IMR-90 (cell line): ENCODE data around the gene KRABD2.

Experiments used
- ATAC-seq: fragments of 200-7000 bp; cut with Tn5 transposase; 2 replicates; pipeline ENCODE4 v1.9.1; 2020; ENCODE audit warnings: low read depth, mild to moderate bottlenecking, moderate library complexity
- BruUV-seq: library from RNA; stranded (reverse); fragments of 400-500 nt; replicated peaks from 2 replicates; lab custom pipeline; 2021; lab: Mats Ljungman, UMichigan
- CTCF ChIA-PET: fragments of 300-600 bp; formaldehyde crosslinking; extraction: SDS; loops from one replicate; lab custom pipeline; 2021; ENCODE audit warnings: antibody characterized with exemption; lab: Yijun Ruan, JAX
- POLR2A ChIA-PET: fragments of 300-600 bp; sonication (Branson Sonifier 250); formaldehyde crosslinking; loops from one replicate; lab custom pipeline; 2022; ENCODE audit warnings: antibody characterized with exemption; ENCODE audit not compliant: unreplicated experiment; lab: Charles Lee
- DNase-seq: peaks from one replicate; pipeline ENCODE4 v3.0.0; 2013
- H2AFZ ChIP-seq: replicated peaks from 2 replicates; pipeline ENCODE3; 2013; ENCODE audit warnings: low read length, mild to moderate bottlenecking; ENCODE audit not compliant: poor library complexity
- H2AK5ac ChIP-seq: 2 replicates; pipeline ENCODE4 v1.6.1; 2013; ENCODE audit warnings: low read depth, low read length, inconsistent platforms
- H2AK9ac ChIP-seq: replicated peaks from 2 replicates; pipeline ENCODE3; 2013; ENCODE audit warnings: mild to moderate bottlenecking, low read depth, low read length, moderate library complexity; ENCODE audit not compliant: poor library complexity
- H2BK120ac ChIP-seq: 2 replicates; pipeline ENCODE4 v1.6.1; 2013; ENCODE audit warnings: low read depth, low read length, inconsistent platforms
- H2BK15ac ChIP-seq: 3 replicates; pipeline ENCODE4 v1.6.1; 2013; ENCODE audit warnings: low read depth, low read length, inconsistent platforms
- H2BK20ac ChIP-seq: 2 replicates; pipeline ENCODE4 v1.6.1; 2013; ENCODE audit warnings: low read depth, mild to moderate bottlenecking, inconsistent platforms, low read length, moderate library complexity
- H2BK5ac ChIP-seq: 2 replicates; pipeline ENCODE4 v1.6.1; 2013; ENCODE audit warnings: mild to moderate bottlenecking, low read depth, low read length, inconsistent platforms; ENCODE audit not compliant: poor library complexity, severe bottlenecking
- H3K14ac ChIP-seq: replicated peaks from 2 replicates; pipeline ENCODE4 v1.6.1; 2013; ENCODE audit warnings: low read depth, low read length, inconsistent platforms
- H3K18ac ChIP-seq: 2 replicates; pipeline ENCODE4 v1.6.1; 2013; ENCODE audit warnings: low read depth, low read length, control low read depth
- H3K23ac ChIP-seq: 2 replicates; pipeline ENCODE4 v1.6.1; 2013; ENCODE audit warnings: low read depth, low read length, inconsistent platforms
- H3K27ac ChIP-seq: 2 replicates; pipeline ENCODE4 v1.5.1; 2013; ENCODE audit warnings: mild to moderate bottlenecking, control low read depth, low read length; ENCODE audit not compliant: insufficient read depth
- H3K27me3 ChIP-seq: 2 replicates; pipeline ENCODE4 v1.6.1; 2013; ENCODE audit warnings: low read length; ENCODE audit not compliant: control insufficient read depth, insufficient read depth
- H3K36me3 ChIP-seq: 2 replicates; pipeline ENCODE4 v1.6.1; 2013; ENCODE audit warnings: low read length, mixed read lengths; ENCODE audit not compliant: control insufficient read depth, insufficient read depth
- H3K4ac ChIP-seq: 2 replicates; pipeline ENCODE4 v1.6.1; 2013; ENCODE audit warnings: low read depth, low read length, inconsistent platforms
- H3K4me1 ChIP-seq: 2 replicates; pipeline ENCODE4 v1.6.1; 2013; ENCODE audit warnings: low read length, mixed read lengths; ENCODE audit not compliant: control insufficient read depth, insufficient read depth
- H3K4me2 ChIP-seq: 2 replicates; pipeline ENCODE4 v1.6.1; 2013; ENCODE audit warnings: low read depth, mild to moderate bottlenecking, control low read depth, low read length, moderate library complexity
- H3K4me3 ChIP-seq: 2 replicates; pipeline ENCODE4 v1.5.1; 2013; ENCODE audit warnings: low read depth, mild to moderate bottlenecking, control low read depth, low read length, moderate library complexity; ENCODE audit not compliant: insufficient read depth
- H3K56ac ChIP-seq: 2 replicates; pipeline ENCODE4 v1.6.1; 2013; ENCODE audit warnings: low read length, inconsistent platforms; ENCODE audit not compliant: insufficient read depth; ENCODE audit errors: extremely low read depth
- H3K79me1 ChIP-seq, 2 experiments: 2 replicates each; pipeline ENCODE4 v1.6.1; 2013; ENCODE audit warnings: low read length in 2 of 2, inconsistent platforms in 1 of 2, low read depth in 1 of 2
- H3K9ac ChIP-seq: 2 replicates; pipeline ENCODE4 v1.6.1; 2013; ENCODE audit warnings: low read depth, low read length, control low read depth
- H3K9me1 ChIP-seq: 2 replicates; pipeline ENCODE4 v1.6.1; 2013; ENCODE audit warnings: low read length, inconsistent platforms; ENCODE audit not compliant: insufficient read depth
- H3K9me3 ChIP-seq: 2 replicates; pipeline ENCODE4 v1.6.1; 2013; ENCODE audit warnings: low read length; ENCODE audit not compliant: control insufficient read depth, insufficient read depth
- H4K20me1 ChIP-seq: 2 replicates; pipeline ENCODE4 v1.6.1; 2013; ENCODE audit warnings: low read length, inconsistent platforms; ENCODE audit not compliant: insufficient read depth
- H4K5ac ChIP-seq: 2 replicates; pipeline ENCODE4 v1.6.1; 2013; ENCODE audit warnings: mild to moderate bottlenecking, low read depth, low read length, control low read depth
- H4K8ac ChIP-seq, 2 experiments: 2 replicates each; pipeline ENCODE4 v1.6.1; 2013; ENCODE audit warnings: low read depth in 2 of 2, low read length in 2 of 2, control low read depth in 1 of 2, inconsistent platforms in 1 of 2
- H4K91ac ChIP-seq: 2 replicates; pipeline ENCODE4 v1.6.1; 2013; ENCODE audit warnings: low read depth, low read length, inconsistent platforms; ENCODE audit not compliant: insufficient read depth
- CEBPB ChIP-seq: IDR thresholded peaks from 2 replicates; pipeline ENCODE4 v1.6.1; 2012; ENCODE audit warnings: low read depth, low read length, improper control_type of control experiment
- CHD1 ChIP-seq: IDR thresholded peaks from 2 replicates; pipeline ENCODE4 v1.6.1; 2012; ENCODE audit warnings: low read depth, low read length, improper control_type of control experiment
- POLR2A ChIP-seq: IDR thresholded peaks from 2 replicates; pipeline ENCODE4 v1.6.1; 2012; ENCODE audit warnings: mild to moderate bottlenecking, low read depth, low read length
- RAD21 ChIP-seq: IDR thresholded peaks from 2 replicates; pipeline ENCODE4 v1.6.1; 2012; ENCODE audit warnings: low read length, improper control_type of control experiment
- RFX5 ChIP-seq: IDR thresholded peaks from 2 replicates; pipeline ENCODE4 v1.8.0; 2012; ENCODE audit warnings: low read depth, mild to moderate bottlenecking, low read length, moderate library complexity
- SMC3 ChIP-seq: fragments of 150-350 bp; IDR thresholded peaks from 2 replicates; pipeline ENCODE4 v1.6.1; 2016; ENCODE audit warnings: low read depth, mild to moderate bottlenecking, antibody characterized with exemption, low read length, moderate library complexity
- WGBS, 2 experiments: methylation state at CpG; one replicate each; pipeline versions ENCODE4 v1.1.5 to v1.1.7; 2013; ENCODE audit warnings: missing lambda C conversion rate in 2 of 2; ENCODE audit not compliant: insufficient read length in 1 of 2; ENCODE audit errors: extremely low coverage in 2 of 2; 5-methylcytosine and 5-hydroxymethylcytosine counted together
- dilution Hi-C: fragments of 300-500 bp; cut with HindIII; formaldehyde crosslinking; loops from one replicate; pipeline ENCODE4 v1.14.3; 2018; ENCODE audit warnings: low sequenced_read_pairs; ENCODE audit not compliant: unreplicated experiment
- in situ Hi-C: fragments of 300-500 bp; cut with MboI; formaldehyde crosslinking; loops from 3 replicates; pipeline ENCODE4 v1.14.3; 2019; ENCODE audit warnings: low sequenced_read_pairs, inconsistent platforms, mixed read lengths
- intact Hi-C: fragments of 100-400 bp; cut with micrococcal nuclease; formaldehyde crosslinking; loops from 2 replicates; pipeline ENCODE4 v1.10.0; 2022
- TF ChIP-seq, protein P1 (sequence below): fragments of 150-350 bp; IDR thresholded peaks from 2 replicates; pipeline ENCODE4 v1.6.1; 2017; ENCODE audit warnings: mild to moderate bottlenecking, antibody characterized with exemption, low read length, low read depth

The KRABD2 gene

DNA sequence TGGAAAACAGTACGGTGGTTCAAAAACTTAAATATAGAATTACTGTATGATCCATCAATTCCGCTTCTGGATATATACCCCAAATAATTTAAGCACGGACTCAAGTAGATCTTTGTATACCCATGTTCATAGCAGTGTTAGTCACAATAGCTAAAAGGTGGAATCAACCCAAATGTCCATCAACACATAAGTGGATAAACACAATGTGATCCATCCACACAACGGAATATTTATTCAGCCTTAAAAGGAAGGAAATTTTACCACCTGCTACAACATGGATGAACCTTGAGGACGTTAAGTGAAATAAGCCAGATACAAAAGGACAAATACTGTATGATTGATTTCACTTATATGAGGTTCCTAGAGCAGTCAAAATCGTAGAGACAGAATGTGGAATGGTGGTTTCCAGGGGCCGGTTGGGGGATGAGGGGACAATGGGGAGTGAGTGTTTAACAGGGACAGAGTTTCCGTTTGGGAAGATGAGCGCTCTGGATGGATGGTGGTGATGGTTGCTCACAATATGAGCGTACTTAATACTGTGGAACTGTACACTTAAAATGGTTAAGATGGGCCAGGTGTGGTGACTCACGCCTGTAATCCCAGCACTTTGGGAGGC is 26.5 kb upstream of the KRABD2 start:
- no peak overlapping the region for H3K4me2 ChIP-seq
- ATAC-seq (no peak), DNase-seq (no peak)
- no peak overlapping the region for H3K56ac ChIP-seq
- no peaks in the 10 kb centered on the region for H4K20me1 ChIP-seq
- H3K4me3 ChIP-seq, result no peak overlapping the region
- no peaks in the 10 kb centered on the region for H3K9me1 ChIP-seq
- TF ChIP-seq CEBPB (no peak), RFX5 (no peak), RAD21 (no peak), CHD1 (no peak), POLR2A (no peak), SMC3 (no peak)
- TF ChIP-seq, protein P1, sequence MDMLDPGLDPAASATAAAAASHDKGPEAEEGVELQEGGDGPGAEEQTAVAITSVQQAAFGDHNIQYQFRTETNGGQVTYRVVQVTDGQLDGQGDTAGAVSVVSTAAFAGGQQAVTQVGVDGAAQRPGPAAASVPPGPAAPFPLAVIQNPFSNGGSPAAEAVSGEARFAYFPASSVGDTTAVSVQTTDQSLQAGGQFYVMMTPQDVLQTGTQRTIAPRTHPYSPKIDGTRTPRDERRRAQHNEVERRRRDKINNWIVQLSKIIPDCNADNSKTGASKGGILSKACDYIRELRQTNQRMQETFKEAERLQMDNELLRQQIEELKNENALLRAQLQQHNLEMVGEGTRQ, result no peak
- H3K14ac ChIP-seq, result no peak overlapping the region
- no peak overlapping the region for H2AK5ac ChIP-seq
- CTCF ChIA-PET, result no interaction called here
- H3K4ac ChIP-seq, result no peak overlapping the region
- POLR2A ChIA-PET, result no interaction called here
- no peak overlapping the region for H4K5ac ChIP-seq
- H2BK20ac ChIP-seq, result no peak overlapping the region
- peaks cover 18% of the 10 kb centered on the region for H3K27me3 ChIP-seq
- in situ Hi-C loops, result no loop called here
- 72% methylated on average over 5 of the region's 11 CpGs; no CpG with 5 or more reads in 1 of the 2 experiments for WGBS, 2 experiments
- H2BK5ac ChIP-seq, result no peak overlapping the region
- no peak overlapping the region for H3K18ac ChIP-seq
- no peak overlapping the region for H2BK15ac ChIP-seq
- no peaks in the 10 kb centered on the region for H3K4me1 ChIP-seq
- H4K91ac ChIP-seq, result no peak overlapping the region
- BruUV-seq, result no TSS peak
- H3K9ac ChIP-seq, result no peak overlapping the region
- dilution Hi-C loops, result no loop called here
- H3K23ac ChIP-seq, result no peak overlapping the region
- no peaks in the 10 kb centered on the region for H3K36me3 ChIP-seq
- no peaks in the 10 kb centered on the region for H3K9me3 ChIP-seq
- H2AFZ ChIP-seq, result no peak overlapping the region
- H2AK9ac ChIP-seq, result no peak overlapping the region
- intact Hi-C loops, result no loop called here
- H2BK120ac ChIP-seq, result no peak overlapping the region
- H3K27ac ChIP-seq, result no peak overlapping the region
- no peaks in the 10 kb centered on the region for H3K79me1 ChIP-seq
- H4K8ac ChIP-seq, result no peak overlapping the region
